Erythroblast (primary cell): ENCODE results near the gene PRIMA1.

Source experiments
- GATA1 ChIP-seq: IDR thresholded peaks from 2 replicates; pipeline ENCODE4 v1.6.1; 2011; ENCODE audit warnings: low read depth, mild to moderate bottlenecking, control low read depth, low read length, moderate library complexity
- POLR2A ChIP-seq: IDR thresholded peaks from 2 replicates; pipeline ENCODE4 v1.6.1; 2011; ENCODE audit warnings: mild to moderate bottlenecking, low read length

DNA sequence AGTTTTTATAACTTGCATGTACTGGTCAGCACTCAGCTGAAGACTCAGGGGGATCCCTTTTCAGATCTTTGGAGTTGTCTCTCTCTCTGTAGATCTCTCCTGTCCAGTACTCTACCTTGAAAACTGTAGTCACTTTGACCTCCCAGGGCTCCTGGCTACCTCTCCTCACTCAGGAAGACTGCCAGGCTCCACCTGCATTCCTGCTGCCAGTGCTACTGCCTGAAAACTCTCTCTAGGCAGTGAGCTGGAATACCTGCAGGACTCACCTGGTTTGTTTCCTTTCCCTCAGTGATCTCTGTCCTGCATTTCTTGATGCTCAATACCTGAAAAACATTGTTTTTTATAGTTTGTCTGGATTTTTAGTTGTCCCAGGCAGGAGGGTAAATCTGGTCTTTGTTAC, 87.4 kb downstream of the PRIMA1 start:
- TF ChIP-seq POLR2A (no peak), GATA1 (no peak)
